SHP77 (cell line): ENCODE measurements around the gene STAT4.
"Not testable (repeated sequence)": the region's sequence is repeated elsewhere in the genome, so short reads cannot be mapped to it uniquely, and the experiment has no call there.

Experiments used
- DNase-seq, 2 experiments: peaks; one replicate each; lab custom pipeline; 2025; lab: John Stamatoyannopoulos, UW

Gene STAT4

GRCh38 chr2:191013932-191014652, 136.7 kb downstream of the STAT4 start, which contains the start of gene STAT1:
Gene STAT1, minus strand, starts transcription at chr2:191014171. Its CDS starts 4,168 bp downstream, at chr2:191010003.
- DNase-seq, result peak; percentile 84 to 91

- DNase-seq, result peak in 1 of 2 experiments; percentile 65
Observed at GRCh38 chr2:191013682-191013931, 137.2 kb downstream of the STAT4 start.

GRCh38 chr2:191012845-191013681, 137.7 kb downstream of the STAT4 start:
- no peak for DNase-seq

- DNase-seq, result no peak
Observed at GRCh38 chr2:191012346-191012745, 138.4 kb downstream of the STAT4 start.

GRCh38 chr2:191010887-191011885, 139.6 kb downstream of the STAT4 start:
- DNase-seq, result no peak

GRCh38 chr2:191009541-191010374, 141.0 kb downstream of the STAT4 start:
- DNase-seq, result no peak

GRCh38 chr2:191008286-191008685, 142.5 kb downstream of the STAT4 start:
- DNase-seq, result no peak

- no peak for DNase-seq
Observed at GRCh38 chr2:191006997-191007783, 143.6 kb downstream of the STAT4 start.

- no peak for DNase-seq
Observed at GRCh38 chr2:191006297-191006696, 144.5 kb downstream of the STAT4 start.

- no peak for DNase-seq
Observed at GRCh38 chr2:191003405-191004309, 147.1 kb downstream of the STAT4 start.

GRCh38 chr2:191001624-191002023, 149.2 kb downstream of the STAT4 start:
- DNase-seq, result no peak

- no peak for DNase-seq
Observed at GRCh38 chr2:191001032-191001431, 149.8 kb downstream of the STAT4 start.

- no peak for DNase-seq
Observed at GRCh38 chr2:190999949-191000665, 150.7 kb downstream of the STAT4 start.

- DNase-seq, result no peak
Observed at GRCh38 chr2:190999058-190999457, 151.7 kb downstream of the STAT4 start.

- no peak for DNase-seq
Observed at GRCh38 chr2:190997526-190998113, 153.2 kb downstream of the STAT4 start.

GRCh38 chr2:190996947-190997346, 153.8 kb downstream of the STAT4 start:
- DNase-seq, result no peak

- peak; percentile 33 to 47 for DNase-seq
Observed at GRCh38 chr2:190996338-190996946, 154.4 kb downstream of the STAT4 start.

- not testable (repeated sequence) for DNase-seq
Observed at GRCh38 chr2:190995315-190995714, 155.5 kb downstream of the STAT4 start.
